NT2/D1 (cell line): ENCODE measurements around the gene POU5F1.

ENCODE experiments used
- SUZ12 ChIP-seq: IDR thresholded peaks from 2 replicates; pipeline ENCODE4 v1.6.1; 2011; ENCODE audit not compliant: insufficient read length, insufficient read depth; ENCODE audit errors: extremely low read depth
- YY1 ChIP-seq: IDR thresholded peaks from 2 replicates; pipeline ENCODE4 v1.6.1; 2011; ENCODE audit not compliant: insufficient read length, insufficient read depth
- ZNF274 ChIP-seq: IDR thresholded peaks from 2 replicates; pipeline ENCODE4 v1.6.1; 2011; ENCODE audit warnings: mild to moderate bottlenecking, low read depth, low read length

DNA sequence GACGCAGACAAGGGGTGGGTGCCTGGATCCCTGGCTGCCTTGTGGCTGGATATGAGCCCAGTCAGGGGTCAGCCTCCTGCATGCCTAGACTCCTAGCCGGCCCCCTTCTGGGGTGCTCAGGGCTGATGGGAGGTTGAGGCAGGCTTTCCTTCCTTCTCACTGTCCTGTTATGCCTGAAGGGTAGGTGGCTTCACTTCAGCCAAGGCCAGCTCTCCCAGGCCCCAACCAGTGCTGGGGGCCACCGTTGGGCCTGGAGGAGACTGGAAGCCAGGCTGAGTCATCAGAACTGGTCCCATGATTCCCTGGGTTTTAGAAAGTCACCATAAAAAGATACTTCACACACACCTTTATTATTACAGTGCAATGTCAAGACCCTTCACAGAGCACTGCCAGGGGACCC, 2.9 kb upstream of the POU5F1 start:
- no peak for TF ChIP-seq SUZ12
- TF ChIP-seq YY1 = no peak
- TF ChIP-seq ZNF274 = no peak
